GM19463 (cell line): ENCODE data around the gene CCN2.
A peak's percentile ranks its signal among the peaks of the same experiment; 100 is the strongest.
"Not testable (repeated sequence)": the region's sequence is repeated elsewhere in the genome, so short reads cannot be mapped to it uniquely, and the experiment has no call there.

Source experiments
- ATAC-seq: cut with Tn5 transposase; IDR thresholded peaks from one replicate; pipeline ENCODE4 v1.9.1; 2021; ENCODE audit warnings: mild to moderate bottlenecking, moderate library complexity; ENCODE audit not compliant: unreplicated experiment

Gene CCN2

GRCh38 chr6:131911951-131912350 is 39.2 kb downstream of the CCN2 start:
- no peak for ATAC-seq

GRCh38 chr6:131910956-131911355 is 40.2 kb downstream of the CCN2 start:
- no peak for ATAC-seq

GRCh38 chr6:131910219-131910589 is 41.0 kb downstream of the CCN2 start:
- ATAC-seq: no peak

GRCh38 chr6:131909408-131910218 is 41.6 kb downstream of the CCN2 start:
- peak; percentile 98 for ATAC-seq

GRCh38 chr6:131908787-131909186 is 42.4 kb downstream of the CCN2 start:
- ATAC-seq: not testable (repeated sequence)

GRCh38 chr6:131903734-131904133 is 47.4 kb downstream of the CCN2 start:
- ATAC-seq: not testable (repeated sequence)

- ATAC-seq: not testable (repeated sequence)
Observed at GRCh38 chr6:131901326-131901873, 49.8 kb downstream of the CCN2 start.

GRCh38 chr6:131900231-131900630 is 50.9 kb downstream of the CCN2 start:
- ATAC-seq: no peak

- no peak for ATAC-seq
Observed at GRCh38 chr6:131898718-131899117, 52.5 kb downstream of the CCN2 start.
